HepG2 (cell line): ENCODE results near the gene ZNF513. TPM values are rescaled to one million over a fixed set of nuclear protein-coding genes. Genes with fewer than 3 reads are reported as not detected.

Experiments used
- ATAC-seq: fragments of 200-7000 bp; cut with Tn5 transposase; 3 replicates; pipeline ENCODE4 v1.9.1; 2020; ENCODE audit warnings: mild to moderate bottlenecking, moderate library complexity
- BruUV-seq: library from RNA; stranded (reverse); fragments of 400-500 nt; replicated peaks from 2 replicates; lab custom pipeline; 2021; lab: Mats Ljungman, UMichigan
- CTCF ChIA-PET: fragments of 300-600 bp; formaldehyde crosslinking; extraction: SDS; loops from one replicate; lab custom pipeline; 2021; ENCODE audit warnings: low total read pairs, inconsistent platforms, low intra/inter-chr PET ratio; lab: Yijun Ruan, JAX
- POLR2A ChIA-PET: fragments of 350-600 bp; sonication (Branson Sonifier 250); formaldehyde crosslinking; loops from one replicate; lab custom pipeline; 2020; ENCODE audit warnings: antibody characterized with exemption, inconsistent platforms; lab: Yijun Ruan, JAX
- DNase-seq: peaks from one replicate; pipeline ENCODE4 v3.0.0-alpha.2; 2015; ENCODE audit warnings: low spot score
- FAIRE-seq: peaks from 3 replicates; lab custom pipeline; 2011; peaks lifted over from hg19 to GRCh38; lab: Jason Lieb, UNC
- H2AFZ ChIP-seq: one replicate; pipeline ENCODE4 v1.6.1; 2011; ENCODE audit warnings: low read length, inconsistent platforms
- H3K27ac ChIP-seq: fragments of 300-600 bp; 3 replicates; pipeline ENCODE4 v1.8.0; 2011; ENCODE audit warnings: mixed run types, mild to moderate bottlenecking, mixed read lengths, low read length, inconsistent platforms; ENCODE audit not compliant: insufficient read depth; ENCODE audit errors: extremely low read length
- H3K27me3 ChIP-seq, 2 experiments: fragments of 200-600 bp in 1 of 2; 2 replicates in 1 of 2; 3 replicates in 1 of 2; pipeline versions ENCODE4 v1.6.0 to v1.8.0; 2011; ENCODE audit warnings: low read length in 2 of 2, mild to moderate bottlenecking in 2 of 2, moderate library complexity in 2 of 2, inconsistent platforms in 1 of 2; ENCODE audit not compliant: insufficient read depth in 2 of 2, control insufficient read depth in 1 of 2
- H3K36me3 ChIP-seq, 2 experiments: fragments of 200-600 bp in 1 of 2; replicated peaks in 1 of 2; 2 replicates in 1 of 2; 3 replicates in 1 of 2; pipeline versions ENCODE4 v1.5.1 to v1.8.0; 2011; ENCODE audit warnings: low read length in 2 of 2, inconsistent platforms in 1 of 2; ENCODE audit not compliant: insufficient read depth in 2 of 2, control insufficient read depth in 1 of 2
- H3K4me1 ChIP-seq: 2 replicates; pipeline ENCODE4 v1.5.1; 2012; ENCODE audit warnings: low read length, inconsistent platforms; ENCODE audit not compliant: insufficient read depth
- H3K4me2 ChIP-seq: 2 replicates; pipeline ENCODE4 v1.6.0; 2011; ENCODE audit warnings: low read depth, low read length, inconsistent platforms
- H3K4me3 ChIP-seq, 3 experiments: fragments of 200-600 bp in 1 of 3; sonication (generic), shearing (Covaris generic) in 1 of 3; replicated peaks in 1 of 3; 2 replicates each; pipeline ENCODE4 v1.5.1; 2011 to 2016; ENCODE audit warnings: low read length in 3 of 3, inconsistent platforms in 2 of 3, low read depth in 2 of 3, mild to moderate bottlenecking in 2 of 3, control low read depth in 1 of 3, mixed read lengths in 1 of 3; ENCODE audit not compliant: insufficient read depth in 1 of 3
- H3K79me2 ChIP-seq: one replicate; pipeline ENCODE4 v1.6.1; 2011; ENCODE audit warnings: low read length, inconsistent platforms; ENCODE audit not compliant: insufficient read depth
- H3K9ac ChIP-seq: 2 replicates; pipeline ENCODE4 v1.6.0; 2011; ENCODE audit warnings: mild to moderate bottlenecking, low read depth, low read length, inconsistent platforms; ENCODE audit not compliant: insufficient read depth
- H3K9me3 ChIP-seq: 2 replicates; pipeline ENCODE4 v1.5.1; 2012; ENCODE audit warnings: mild to moderate bottlenecking, low read length
- H4K20me1 ChIP-seq: 2 replicates; pipeline ENCODE4 v1.6.0; 2011; ENCODE audit warnings: inconsistent platforms, mild to moderate bottlenecking, low read length, moderate library complexity; ENCODE audit not compliant: insufficient read depth
- NKX3-1 ChIP-seq: sonication (generic); formaldehyde crosslinking; IDR thresholded peaks from 2 replicates; pipeline ENCODE4 v1.5.0; 2020; ENCODE audit warnings: missing genetic modification reagents
- RFX5 ChIP-seq: IDR thresholded peaks from 2 replicates; pipeline ENCODE4 v1.6.1; 2011; ENCODE audit warnings: low read depth, low read length, improper control_type of control experiment
- ZNF224 ChIP-seq: sonication (generic); formaldehyde crosslinking; IDR thresholded peaks from 2 replicates; pipeline ENCODE4 v1.5.0; 2020; ENCODE audit warnings: mild to moderate bottlenecking, missing genetic modification reagents
- ZNF24 ChIP-seq: fragments of 450-650 bp; IDR thresholded peaks from 2 replicates; pipeline ENCODE4 v1.6.1; 2017; ENCODE audit warnings: antibody characterized with exemption, mild to moderate bottlenecking
- ZNF460 ChIP-seq: sonication (generic); formaldehyde crosslinking; IDR thresholded peaks from 2 replicates; pipeline ENCODE4 v1.5.1; 2020; ENCODE audit warnings: missing genetic modification reagents, mild to moderate bottlenecking, borderline replicate concordance
- ZNF510 ChIP-seq: sonication (generic); formaldehyde crosslinking; IDR thresholded peaks from 2 replicates; pipeline ENCODE4 v1.4.0; 2020; ENCODE audit warnings: low read depth, mild to moderate bottlenecking, missing genetic modification reagents
- WGBS: methylation state at CpG from one replicate; pipeline ENCODE4 v1.1.6; 2017; ENCODE audit warnings: low lambda C conversion rate; 5-methylcytosine and 5-hydroxymethylcytosine counted together
- in situ Hi-C: cut with HindIII; loops from 2 replicates; pipeline ENCODE4 v1.10.0; 2017; ENCODE audit warnings: low pct_unique_long_range_greater_than_20kb; ENCODE audit not compliant: extremely low pct_ligation_motif_present
- intact Hi-C: fragments of 100-400 bp; cut with micrococcal nuclease; formaldehyde crosslinking; loops from one replicate; pipeline ENCODE4 v1.10.0; 2022; ENCODE audit not compliant: unreplicated experiment
- polyA plus RNA-seq, 8 experiments: library from polyadenylated mRNA; depleted of rRNA in 3 of 8; stranded (reverse) in 7 of 8; unstranded in 1 of 8; fragments of >200 nt; fragmentation: Illumina TruSeq in 4 of 8; extraction: Trizol in 4 of 8; gene quantifications; 2 replicates each; pipeline versions ENCODE4 v1.2.1 to v1.2.3, GENCODE V29; 2011 to 2016; ENCODE audit warnings: low read depth in 4 of 8, missing spikeins in 1 of 8, mixed read lengths in 1 of 8; ENCODE audit not compliant: insufficient read depth in 1 of 8
- total RNA-seq, 5 experiments: library from RNA; depleted of rRNA; stranded (reverse); fragments of >200 nt; fragmentation: Illumina TruSeq; extraction: Trizol; gene quantifications; 2 replicates each; pipeline ENCODE4 v1.2.3, GENCODE V29; 2016; ENCODE audit warnings: low read depth in 1 of 5
- TF ChIP-seq, protein P1 (sequence below): sonication (generic); formaldehyde crosslinking; IDR thresholded peaks from 2 replicates; pipeline ENCODE4 v1.4.0; 2020; ENCODE audit warnings: mild to moderate bottlenecking, missing genetic modification reagents

Gene ZNF513
- total and polyA plus RNA-seq, 2 of the 13 experiments (the other 11 are each of a cell fraction or from before 2014, with no cell fraction given): 4.9 to 6.3 TPM

DNA sequence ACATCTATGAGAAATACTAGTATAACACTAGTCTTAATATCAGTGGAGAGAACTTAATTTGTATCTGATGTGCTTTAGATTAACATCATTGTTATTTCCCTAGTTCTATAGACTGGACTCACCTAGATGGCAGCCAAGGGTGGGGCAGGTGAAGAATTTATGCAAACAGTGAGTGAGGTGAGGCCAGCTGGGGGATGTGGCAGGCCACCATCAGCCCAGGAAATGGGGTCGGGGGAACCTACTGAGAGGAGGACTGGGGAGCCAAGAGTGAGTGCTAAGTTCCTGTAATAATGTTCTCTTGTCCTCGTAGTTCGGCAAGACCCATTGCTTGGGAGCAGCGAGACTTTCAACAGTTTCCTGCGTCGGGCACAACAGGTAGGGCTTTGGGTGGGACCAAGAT, 7.6 kb downstream of the ZNF513 start:
- Histone ChIP-seq H3K36me3 (peaks cover 35 to 67% of the 10 kb centered on the region in 2 experiments), H2AFZ (no peak overlapping the region), H3K27me3 (no peaks in the 10 kb centered on the region; a peak in 1 of 5 replicates), H3K9me3 (no peaks in the 10 kb centered on the region), H3K79me2 (peaks cover 51% of the 10 kb centered on the region), H3K27ac (no peak overlapping the region), H3K4me1 (peaks cover 38% of the 10 kb centered on the region), H3K9ac (no peak overlapping the region), H3K4me3 (no peak overlapping the region), H4K20me1 (peaks cover 3% of the 10 kb centered on the region), H3K4me2 (no peak overlapping the region)
- ATAC-seq (no peak), DNase-seq (no peak), FAIRE-seq (no peak)
- BruUV-seq: no TSS peak
- POLR2A ChIA-PET: interaction anchor here (1.1 to 9.5 kb wide), 3 partner anchors 9 to 19 kb away, joined by 4 to 125 read pairs (median 12); partner anchors contain the start of gene GTF3C2
- WGBS: 96% methylated on average over 6 of the region's 6 CpGs
- CTCF ChIA-PET: no interaction called here
- TF ChIP-seq, protein P1, sequence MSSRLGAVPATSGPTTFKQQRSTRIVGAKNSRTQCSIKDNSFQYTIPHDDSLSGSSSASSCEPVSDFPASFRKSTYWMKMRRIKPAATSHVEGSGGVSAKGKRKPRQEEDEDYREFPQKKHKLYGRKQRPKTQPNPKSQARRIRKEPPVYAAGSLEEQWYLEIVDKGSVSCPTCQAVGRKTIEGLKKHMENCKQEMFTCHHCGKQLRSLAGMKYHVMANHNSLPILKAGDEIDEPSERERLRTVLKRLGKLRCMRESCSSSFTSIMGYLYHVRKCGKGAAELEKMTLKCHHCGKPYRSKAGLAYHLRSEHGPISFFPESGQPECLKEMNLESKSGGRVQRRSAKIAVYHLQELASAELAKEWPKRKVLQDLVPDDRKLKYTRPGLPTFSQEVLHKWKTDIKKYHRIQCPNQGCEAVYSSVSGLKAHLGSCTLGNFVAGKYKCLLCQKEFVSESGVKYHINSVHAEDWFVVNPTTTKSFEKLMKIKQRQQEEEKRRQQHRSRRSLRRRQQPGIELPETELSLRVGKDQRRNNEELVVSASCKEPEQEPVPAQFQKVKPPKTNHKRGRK (CRISPR knock-in tag): no peak
- no peak for TF ChIP-seq ZNF460 (CRISPR knock-in tag)
- no peak for TF ChIP-seq ZNF224
- TF ChIP-seq ZNF24: no peak
- TF ChIP-seq RFX5: no peak
- no peak for TF ChIP-seq ZNF510 (CRISPR knock-in tag)
- no peak for TF ChIP-seq NKX3-1 (CRISPR knock-in tag)
- in situ Hi-C loops: loop anchor here (5.0 kb wide), 1 partner anchor 51 kb away; the partner anchor contains the start of gene MPV17
- intact Hi-C loops: loop anchor here (10.0 kb wide), 1 partner anchor 118 kb away; no protein-coding TSS in a partner anchor
